A549 treated with AZD2906 at 1 μM for 4 hours (cell line): ENCODE results near the gene PLEKHH1. TPM values are rescaled to one million over a fixed set of nuclear protein-coding genes. Genes with fewer than 3 reads are reported as not detected.

Source experiments
- total RNA-seq: library from RNA; stranded (reverse); fragments of 200-300 nt; extraction: Qiagen RNA extraction; gene quantifications from 5 replicates; pipeline ENCODE4 v1.2.3, GENCODE V29; 2022

Gene PLEKHH1
- 2.2 to 3.8 TPM (median 3.1 TPM) in 5 replicates for total RNA-seq

DNA sequence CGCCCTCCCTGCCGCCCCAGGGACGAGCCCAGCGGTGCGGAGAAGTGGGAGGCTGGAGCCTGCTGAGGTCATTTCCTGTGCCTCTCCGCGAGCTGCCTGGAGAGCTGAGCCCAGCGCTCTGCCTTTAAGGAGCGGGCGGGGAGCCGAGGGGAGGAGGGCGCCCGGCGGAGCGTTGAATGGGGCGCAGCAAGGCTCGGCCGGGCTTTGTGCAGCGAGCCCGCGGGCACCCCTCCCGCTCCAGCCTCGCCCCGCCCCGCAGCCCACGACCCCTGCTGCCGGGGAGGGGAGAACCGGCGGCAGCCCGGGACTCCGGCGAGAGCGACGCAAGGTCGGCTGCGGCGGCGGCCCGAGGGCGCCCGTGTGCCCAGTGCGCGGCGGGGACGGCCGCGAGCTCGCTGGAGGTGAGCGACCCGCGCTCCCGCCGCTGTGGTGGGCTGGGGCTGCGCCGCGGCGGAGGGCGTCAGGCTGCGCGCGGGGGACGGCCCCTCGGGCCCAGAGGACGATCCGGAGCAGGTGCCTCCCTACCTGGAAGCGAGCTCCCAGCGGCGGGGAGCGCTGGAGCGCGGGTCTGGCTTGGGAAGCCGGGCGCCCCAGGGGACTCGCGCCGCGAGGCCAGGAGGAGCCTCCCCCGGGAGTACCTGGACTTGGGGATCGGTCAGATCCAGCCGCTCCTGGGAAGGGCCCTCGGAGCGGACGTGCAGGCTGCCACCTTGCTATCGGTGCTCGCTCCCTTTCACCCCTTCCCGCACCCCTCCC is at the start of gene PLEKHH1:
Gene PLEKHH1 (plus strand): TSS at position 293 of the 756 bp plus-strand sequence. CDS start 8,578 bp downstream, outside the sequence.

DNA sequence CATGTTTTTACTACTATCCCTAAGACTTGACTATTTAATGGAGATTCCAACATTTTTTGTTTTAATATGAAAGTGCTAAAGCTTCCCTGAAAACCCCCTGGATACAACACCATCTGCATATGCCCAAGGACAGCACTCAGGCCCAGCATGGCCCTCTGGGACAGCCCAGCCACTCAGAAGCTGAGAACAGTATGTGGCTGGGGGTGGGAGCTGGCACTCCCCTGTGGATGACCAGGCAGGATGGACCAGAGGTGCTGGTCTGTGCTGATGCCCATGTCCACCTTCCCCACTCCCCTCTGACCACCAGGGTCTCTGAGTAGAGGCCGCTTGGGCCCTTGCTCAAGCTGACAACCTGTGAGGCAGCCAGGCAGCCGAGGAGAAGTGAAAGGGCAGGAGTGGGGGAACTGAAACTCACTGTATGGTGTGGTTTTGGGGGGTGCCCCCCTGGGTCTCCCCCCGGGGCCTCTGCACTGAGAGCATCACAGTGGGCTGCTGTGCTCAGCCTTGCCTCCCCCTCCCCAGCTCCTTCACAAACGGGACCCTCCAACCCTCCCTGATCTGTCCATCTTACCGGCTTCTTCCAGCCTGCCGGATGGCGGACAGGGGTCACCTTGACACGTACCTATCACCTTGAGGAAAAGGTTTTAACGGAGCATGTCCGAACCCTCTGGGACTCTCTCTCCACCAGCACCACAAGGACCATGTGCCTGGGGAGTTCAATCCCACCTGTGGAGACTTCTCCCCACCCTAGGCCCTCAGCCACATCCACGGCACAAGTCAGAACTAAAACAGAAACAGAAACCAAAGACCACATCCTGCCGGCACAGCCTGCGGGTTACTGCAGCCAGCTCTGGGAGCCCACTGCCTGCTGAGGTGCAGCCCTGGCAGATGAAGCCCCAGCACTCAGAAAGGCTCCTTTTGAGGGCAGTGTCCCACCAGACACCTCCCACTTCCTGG is 44.9 kb upstream of the PLEKHH1 start, which contains the start of gene TMEM229B:
Gene TMEM229B (minus strand): TSS at position 785 of the 957 bp plus-strand sequence. CDS start 14,798 bp downstream, outside the sequence.

DNA sequence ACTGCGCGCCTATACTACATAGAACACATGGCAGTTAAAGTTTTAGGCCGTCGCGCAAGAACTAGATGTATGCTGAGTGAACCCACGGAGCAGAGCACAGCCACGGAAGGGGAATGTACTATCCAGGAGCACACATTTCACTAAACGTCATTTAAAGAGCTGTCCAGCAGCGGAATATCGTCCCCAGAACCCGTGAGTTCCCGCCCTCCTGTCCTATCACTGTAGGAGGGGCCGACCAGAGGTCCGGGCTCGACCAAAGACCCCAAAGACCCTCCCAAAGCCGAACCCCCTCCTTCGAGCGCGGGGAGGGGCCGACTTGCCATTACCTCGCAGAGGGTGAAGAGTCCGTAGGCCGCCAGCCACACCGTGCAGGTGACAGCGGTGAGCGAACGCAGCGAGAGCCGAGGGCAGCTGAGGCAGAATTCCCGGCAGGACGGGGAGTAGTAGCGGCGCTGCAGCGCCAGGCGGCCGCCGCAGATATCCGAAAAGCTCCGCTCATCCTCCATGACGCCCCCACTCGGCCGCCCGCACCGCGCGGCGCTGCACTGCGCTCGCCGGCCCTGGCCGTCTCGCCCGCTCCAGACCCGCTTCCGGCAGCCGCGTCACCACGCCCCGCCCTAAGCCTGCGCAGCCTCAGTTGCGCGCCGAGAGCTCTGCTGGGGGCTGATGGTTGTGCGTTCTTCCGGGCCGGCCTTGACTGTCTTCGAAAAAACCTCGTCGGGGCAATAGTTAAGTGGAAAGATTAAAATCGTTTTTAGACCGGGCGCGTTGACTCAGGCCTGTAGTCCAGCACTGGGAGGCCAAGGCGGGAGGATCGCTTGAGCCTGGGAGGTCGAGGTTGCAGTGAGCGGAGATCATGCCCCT is 66.8 kb downstream of the PLEKHH1 start, which contains the start of gene PIGH:
Gene PIGH (minus strand): TSS at position 571 of the 864 bp plus-strand sequence. CDS start 65 bp downstream, at position 506.

DNA sequence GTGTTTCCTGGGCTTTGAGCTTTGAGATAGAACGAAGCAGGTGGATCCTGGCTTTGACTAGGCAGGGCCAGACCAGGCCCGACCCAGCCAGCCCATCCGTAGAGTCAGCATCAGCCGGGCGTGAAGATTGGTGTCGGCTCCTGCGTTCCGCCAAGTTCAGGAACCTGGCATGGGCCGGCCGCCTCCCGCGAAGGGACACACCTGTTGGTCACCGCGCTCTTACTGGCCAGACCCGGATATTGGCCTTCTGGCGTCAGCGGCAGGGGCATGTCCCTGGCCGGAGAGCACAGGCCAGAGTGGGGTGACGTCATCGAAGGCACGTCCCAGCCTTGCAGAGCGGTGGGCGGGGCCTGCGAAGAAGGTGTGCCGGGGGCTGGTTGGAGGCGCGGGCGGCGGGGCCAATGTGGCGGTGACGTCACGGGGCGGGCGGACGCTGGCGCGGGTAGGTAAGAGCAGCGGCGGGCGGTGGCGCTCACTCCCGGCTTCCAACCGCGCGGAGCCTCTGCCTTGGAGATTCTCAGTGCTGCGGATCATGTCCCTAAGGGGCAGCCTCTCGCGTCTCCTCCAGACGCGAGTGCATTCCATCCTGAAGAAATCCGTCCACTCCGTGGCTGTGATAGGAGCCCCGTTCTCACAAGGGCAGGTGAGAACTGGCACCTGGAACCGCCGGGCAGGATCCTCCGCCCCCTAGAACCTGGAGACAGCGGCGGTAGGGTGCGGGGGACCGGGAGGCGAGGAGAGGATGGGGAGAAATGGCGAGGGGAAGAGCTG is 86.5 kb downstream of the PLEKHH1 start, which contains the start of gene ARG2:
Gene ARG2 (plus strand): TSS at position 475 of the 771 bp plus-strand sequence. CDS start 58 bp downstream, at position 533.

Other genes with a start within 250 kb of the PLEKHH1 start
- gene ATP6V1D, start 173.5 kb upstream of the PLEKHH1 start, total RNA-seq = 64.3 to 114 TPM (median 65.7 TPM) in 5 replicates
- 218 to 362 TPM (median 230 TPM) in 5 replicates for gene EIF2S1, start 173.0 kb upstream of the PLEKHH1 start, total RNA-seq
- gene PLEK2, start 121.1 kb upstream of the PLEKHH1 start, total RNA-seq = 16.7 to 18.8 TPM (median 17.4 TPM) in 5 replicates
- 0.17 to 0.32 TPM (median 0.19 TPM) in 5 replicates for gene TMEM229B, start 44.6 kb upstream of the PLEKHH1 start, total RNA-seq
- 16.5 to 19.5 TPM (median 18.5 TPM) in 5 replicates for gene PIGH, start 67.0 kb downstream of the PLEKHH1 start, total RNA-seq
- gene ARG2, start 86.6 kb downstream of the PLEKHH1 start, total RNA-seq = 1.5 to 2.5 TPM (median 2.1 TPM) in 5 replicates
- gene VTI1B, start 141.3 kb downstream of the PLEKHH1 start, total RNA-seq = 72.9 to 91.3 TPM (median 85.0 TPM) in 5 replicates
- 50.5 to 58.3 TPM (median 52.3 TPM) in 5 replicates for gene RDH11, start 162.5 kb downstream of the PLEKHH1 start, total RNA-seq
- 0.03 to 0.07 TPM (median 0.06 TPM) in 3 of 5 replicates, not detected in the others for gene RDH12, start 168.6 kb downstream of the PLEKHH1 start, total RNA-seq